GM19324 (cell line): ENCODE measurements around the gene NAA38.
A peak's percentile ranks its signal among the peaks of the same experiment; 100 is the strongest.

Experiments
- ATAC-seq: cut with Tn5 transposase; IDR thresholded peaks from one replicate; pipeline ENCODE4 v1.9.1; 2021; ENCODE audit warnings: mild to moderate bottlenecking, moderate library complexity; ENCODE audit not compliant: unreplicated experiment, low FRiP score

NAA38 gene

DNA sequence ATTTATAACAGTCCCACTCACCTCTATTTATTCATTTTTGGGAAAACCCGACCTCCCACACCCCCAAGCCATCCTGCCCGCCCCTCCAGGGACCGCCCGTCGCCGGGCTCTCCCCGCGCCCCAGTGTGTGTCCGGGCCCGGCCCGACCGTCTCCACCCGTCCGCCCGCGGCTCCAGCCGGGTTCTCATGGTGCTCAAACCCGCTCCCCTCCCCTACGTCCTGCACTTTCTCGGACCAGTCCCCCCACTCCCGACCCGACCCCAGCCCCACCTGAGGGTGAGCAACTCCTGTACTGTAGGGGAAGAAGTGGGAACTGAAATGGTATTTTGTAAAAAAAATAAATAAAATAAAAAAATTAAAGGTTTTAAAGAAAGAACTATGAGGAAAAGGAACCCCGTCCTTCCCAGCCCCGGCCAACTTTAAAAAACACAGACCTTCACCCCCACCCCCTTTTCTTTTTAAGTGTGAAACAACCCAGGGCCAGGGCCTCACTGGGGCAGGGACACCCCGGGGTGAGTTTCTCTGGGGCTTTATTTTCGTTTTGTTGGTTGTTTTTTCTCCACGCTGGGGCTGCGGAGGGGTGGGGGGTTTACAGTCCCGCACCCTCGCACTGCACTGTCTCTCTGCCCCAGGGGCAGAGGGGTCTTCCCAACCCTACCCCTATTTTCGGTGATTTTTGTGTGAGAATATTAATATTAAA lies 3.1 kb downstream of the NAA38 start:
- no peak for ATAC-seq

DNA sequence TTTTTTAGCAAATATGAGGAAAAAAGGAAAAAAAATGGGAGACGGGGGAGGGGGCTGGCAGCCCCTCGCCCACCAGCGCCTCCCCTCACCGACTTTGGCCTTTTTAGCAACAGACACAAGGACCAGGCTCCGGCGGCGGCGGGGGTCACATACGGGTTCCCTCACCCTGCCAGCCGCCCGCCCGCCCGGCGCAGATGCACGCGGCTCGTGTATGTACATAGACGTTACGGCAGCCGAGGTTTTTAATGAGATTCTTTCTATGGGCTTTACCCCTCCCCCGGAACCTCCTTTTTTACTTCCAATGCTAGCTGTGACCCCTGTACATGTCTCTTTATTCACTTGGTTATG lies 3.7 kb downstream of the NAA38 start:
- ATAC-seq: no peak

DNA sequence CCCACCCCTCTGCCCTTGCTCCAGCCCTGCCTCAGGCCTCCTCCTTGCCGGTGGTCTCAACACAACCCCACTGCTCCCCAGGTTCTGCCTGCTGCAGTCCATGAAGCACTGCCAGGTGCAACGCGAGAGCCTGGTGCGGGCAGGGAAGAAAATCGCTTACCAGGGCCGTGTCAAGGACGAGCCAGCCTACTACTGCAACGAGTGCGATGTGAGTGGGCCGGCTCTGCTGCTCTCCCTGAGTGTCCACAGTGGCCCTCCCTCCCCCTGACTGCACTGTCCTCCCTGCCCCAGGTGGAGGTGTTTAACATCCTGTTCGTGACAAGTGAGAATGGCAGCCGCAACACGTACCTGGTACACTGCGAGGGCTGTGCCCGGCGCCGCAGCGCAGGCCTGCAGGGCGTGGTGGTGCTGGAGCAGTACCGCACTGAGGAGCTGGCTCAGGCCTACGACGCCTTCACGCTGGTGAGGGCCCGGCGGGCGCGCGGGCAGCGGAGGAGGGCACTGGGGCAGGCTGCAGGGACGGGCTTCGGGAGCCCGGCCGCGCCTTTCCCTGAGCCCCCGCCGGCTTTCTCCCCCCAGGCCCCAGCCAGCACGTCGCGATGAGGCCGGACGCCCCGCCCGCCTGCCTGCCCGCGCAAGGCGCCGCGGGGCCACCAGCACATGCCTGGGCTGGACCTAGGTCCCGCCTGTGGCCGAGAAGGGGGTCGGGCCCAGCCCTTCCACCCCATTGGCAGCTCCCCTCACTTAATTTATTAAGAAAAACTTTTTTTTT lies 4.3 kb downstream of the NAA38 start:
- ATAC-seq: no peak

DNA sequence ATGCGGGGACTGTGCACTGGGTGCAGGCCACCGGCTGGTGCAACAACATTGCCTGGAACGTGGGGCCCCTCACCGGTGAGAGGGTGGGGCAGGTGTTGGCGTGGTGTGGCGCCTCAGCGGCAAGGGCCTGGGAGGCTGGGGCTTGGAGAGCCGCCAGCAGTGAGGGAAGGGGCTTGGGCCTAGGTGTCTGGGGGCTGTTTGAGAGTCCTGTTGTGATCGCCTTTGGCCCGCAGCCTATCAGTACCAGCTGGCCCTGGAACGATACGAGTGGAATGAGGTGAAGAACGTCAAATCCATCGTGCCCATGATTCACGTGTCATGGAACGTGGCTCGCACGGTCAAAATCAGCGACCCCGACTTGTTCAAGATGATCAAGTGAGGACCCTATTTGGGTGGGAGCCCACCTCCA lies 5.1 kb downstream of the NAA38 start:
- ATAC-seq: no peak

DNA sequence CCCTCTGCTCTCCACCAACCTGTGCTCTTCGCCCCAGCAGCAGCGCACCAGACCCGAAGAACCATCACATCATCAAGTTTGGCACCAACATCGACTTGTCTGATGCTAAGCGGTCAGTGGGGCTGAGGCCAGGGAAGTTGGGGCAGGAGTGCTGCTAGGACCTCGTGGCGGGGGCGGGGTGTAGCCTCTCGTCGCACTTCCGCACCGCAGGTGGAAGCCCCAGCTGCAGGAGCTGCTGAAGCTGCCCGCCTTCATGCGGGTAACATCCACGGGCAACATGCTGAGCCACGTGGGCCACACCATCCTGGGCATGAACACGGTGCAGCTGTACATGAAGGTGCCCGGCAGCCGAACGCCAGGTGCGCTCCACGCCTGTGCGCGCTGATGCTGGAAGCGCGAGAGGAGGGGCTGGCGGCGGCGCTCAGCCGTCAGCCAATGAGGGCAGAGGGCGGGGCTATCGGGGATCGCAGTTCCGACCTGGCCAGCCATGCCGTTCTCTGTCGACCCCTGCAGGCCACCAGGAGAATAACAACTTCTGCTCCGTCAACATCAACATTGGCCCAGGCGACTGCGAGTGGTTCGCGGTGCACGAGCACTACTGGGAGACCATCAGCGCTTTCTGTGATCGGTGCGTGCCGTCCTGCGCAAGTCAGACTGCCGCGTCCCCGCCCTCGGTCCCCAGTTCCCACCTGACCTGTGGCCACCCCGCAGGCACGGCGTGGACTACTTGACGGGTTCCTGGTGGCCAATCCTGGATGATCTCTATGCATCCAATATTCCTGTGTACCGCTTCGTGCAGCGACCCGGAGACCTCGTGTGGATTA lies 5.7 kb downstream of the NAA38 start:
- ATAC-seq: peak; percentile 80

DNA sequence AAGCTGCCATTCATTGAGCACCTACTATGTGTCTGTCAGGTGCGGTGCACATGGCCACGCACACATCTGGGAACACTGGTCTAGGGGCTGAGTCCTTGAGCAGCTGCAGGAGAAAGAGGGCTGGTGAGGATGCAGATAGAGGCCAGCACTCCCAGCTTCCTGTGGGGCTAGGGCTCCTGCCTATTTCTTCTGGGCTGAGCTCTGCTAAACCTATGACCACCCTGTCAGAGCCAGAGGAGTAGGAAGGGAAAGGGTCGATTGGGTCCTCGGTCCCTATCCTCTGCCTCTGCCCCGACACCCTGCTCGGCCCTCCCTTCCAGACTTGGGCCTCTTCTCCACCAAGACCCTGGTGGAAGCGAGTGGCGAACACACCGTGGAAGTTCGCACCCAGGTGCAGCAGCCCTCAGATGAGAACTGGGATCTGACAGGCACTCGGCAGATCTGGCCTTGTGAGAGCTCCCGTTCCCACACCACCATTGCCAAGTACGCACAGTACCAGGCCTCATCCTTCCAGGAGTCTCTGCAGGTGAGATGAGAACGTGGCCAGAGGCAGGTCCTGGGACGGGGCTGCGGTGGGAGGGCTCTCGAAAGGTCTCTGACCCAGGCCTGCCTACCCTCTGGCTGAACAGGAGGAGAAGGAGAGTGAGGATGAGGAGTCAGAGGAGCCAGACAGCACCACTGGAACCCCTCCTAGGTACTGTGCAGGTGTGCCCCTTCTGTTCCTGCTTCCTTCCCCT lies 6.5 kb downstream of the NAA38 start:
- ATAC-seq: no peak

DNA sequence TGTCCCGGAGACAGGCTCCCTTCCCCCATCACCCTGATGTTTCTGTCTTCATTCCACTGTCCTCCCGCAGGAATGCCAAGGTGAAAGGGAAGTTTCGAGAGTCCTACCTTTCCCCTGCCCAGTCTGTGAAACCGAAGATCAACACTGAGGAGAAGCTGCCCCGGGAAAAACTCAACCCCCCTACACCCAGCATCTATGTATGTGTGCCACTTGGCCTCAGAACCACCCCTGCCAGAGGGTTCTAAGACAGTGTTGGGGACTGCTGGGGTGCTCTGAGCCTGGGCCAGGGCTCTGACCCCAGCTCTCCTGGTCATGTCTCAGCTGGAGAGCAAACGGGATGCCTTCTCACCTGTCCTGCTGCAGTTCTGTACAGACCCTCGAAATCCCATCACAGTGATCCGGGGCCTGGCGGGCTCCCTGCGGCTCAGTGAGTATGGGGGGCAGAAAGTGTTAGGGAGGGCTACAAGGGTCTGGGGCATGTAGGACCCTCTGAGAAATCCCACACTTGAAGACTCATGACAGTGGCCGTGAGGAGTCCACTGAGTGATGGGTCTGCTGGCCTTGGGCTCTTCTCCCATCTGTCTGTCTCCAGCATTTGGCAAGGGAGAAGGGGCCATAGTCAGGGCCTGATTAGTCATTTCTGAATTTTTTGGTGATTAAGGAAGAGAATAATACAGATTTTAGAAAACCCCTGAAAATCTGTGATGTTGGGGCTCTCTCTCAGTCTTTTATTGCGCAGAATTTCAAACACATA lies 7.4 kb downstream of the NAA38 start:
- ATAC-seq: no peak

DNA sequence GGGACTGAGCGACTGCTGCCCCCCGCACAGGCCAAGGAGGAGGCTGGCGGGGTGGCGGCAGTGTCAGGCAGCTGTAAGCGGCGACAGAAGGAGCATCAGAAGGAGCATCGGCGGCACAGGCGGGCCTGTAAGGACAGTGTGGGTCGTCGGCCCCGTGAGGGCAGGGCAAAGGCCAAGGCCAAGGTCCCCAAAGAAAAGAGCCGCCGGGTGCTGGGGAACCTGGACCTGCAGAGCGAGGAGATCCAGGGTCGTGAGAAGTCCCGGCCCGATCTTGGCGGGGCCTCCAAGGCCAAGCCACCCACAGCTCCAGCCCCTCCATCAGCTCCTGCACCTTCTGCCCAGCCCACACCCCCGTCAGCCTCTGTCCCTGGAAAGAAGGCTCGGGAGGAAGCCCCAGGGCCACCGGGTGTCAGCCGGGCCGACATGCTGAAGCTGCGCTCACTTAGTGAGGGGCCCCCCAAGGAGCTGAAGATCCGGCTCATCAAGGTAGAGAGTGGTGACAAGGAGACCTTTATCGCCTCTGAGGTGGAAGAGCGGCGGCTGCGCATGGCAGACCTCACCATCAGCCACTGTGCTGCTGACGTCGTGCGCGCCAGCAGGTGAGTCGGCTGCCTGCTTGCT lies 8.1 kb downstream of the NAA38 start:
- no peak for ATAC-seq

DNA sequence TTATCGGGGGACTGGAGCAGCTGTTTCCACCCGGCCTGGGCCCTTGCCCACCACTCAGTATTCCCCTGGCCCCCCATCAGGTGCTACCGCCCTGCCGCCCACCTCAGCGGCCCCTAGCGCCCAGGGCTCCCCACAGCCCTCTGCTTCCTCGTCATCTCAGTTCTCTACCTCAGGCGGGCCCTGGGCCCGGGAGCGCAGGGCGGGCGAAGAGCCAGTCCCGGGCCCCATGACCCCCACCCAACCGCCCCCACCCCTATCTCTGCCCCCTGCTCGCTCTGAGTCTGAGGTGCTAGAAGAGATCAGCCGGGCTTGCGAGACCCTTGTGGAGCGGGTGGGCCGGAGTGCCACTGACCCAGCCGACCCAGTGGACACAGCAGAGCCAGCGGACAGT lies 8.6 kb downstream of the NAA38 start:
- ATAC-seq: no peak

DNA sequence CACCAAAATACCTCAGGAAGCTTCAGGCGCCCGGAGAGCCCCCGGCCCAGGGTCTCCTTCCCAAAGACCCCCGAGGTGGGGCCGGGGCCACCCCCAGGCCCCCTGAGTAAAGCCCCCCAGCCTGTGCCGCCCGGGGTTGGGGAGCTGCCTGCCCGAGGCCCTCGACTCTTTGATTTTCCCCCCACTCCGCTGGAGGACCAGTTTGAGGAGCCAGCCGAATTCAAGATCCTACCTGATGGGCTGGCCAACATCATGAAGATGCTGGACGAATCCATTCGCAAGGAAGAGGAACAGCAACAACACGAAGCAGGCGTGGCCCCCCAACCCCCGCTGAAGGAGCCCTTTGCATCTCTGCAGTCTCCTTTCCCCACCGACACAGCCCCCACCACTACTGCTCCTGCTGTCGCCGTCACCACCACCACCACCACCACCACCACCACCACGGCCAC lies 9.2 kb downstream of the NAA38 start:
- no peak for ATAC-seq

DNA sequence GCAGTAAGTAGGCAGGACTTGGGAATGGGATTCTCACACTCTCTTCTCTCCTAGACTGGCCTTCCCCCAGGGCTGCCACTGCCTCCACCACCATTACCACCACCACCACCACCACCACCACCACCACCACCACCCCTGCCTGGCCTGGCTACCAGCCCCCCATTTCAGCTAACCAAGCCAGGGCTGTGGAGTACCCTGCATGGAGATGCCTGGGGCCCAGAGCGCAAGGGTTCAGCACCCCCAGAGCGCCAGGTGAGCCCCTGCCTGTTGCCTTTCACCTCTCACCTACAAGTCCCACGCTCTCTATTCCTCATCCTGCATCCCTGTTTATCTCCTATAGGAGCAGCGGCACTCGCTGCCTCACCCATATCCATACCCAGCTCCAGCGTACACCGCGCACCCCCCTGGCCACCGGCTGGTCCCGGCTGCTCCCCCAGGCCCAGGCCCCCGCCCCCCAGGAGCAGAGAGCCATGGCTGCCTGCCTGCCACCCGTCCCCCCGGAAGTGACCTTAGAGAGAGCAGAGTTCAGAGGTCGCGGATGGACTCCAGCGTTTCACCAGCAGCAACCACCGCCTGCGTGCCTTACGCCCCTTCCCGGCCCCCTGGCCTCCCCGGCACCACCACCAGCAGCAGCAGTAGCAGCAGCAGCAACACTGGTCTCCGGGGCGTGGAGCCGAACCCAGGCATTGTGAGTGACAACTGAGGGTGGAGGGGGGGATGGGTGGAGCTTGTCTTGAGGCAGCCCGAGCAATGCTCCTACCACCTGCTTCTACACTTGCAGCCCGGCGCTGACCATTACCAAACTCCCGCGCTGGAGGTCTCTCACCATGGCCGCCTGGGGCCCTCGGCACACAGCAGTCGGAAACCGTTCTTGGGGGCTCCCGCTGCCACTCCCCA lies 10.3 kb downstream of the NAA38 start:
- no peak for ATAC-seq

DNA sequence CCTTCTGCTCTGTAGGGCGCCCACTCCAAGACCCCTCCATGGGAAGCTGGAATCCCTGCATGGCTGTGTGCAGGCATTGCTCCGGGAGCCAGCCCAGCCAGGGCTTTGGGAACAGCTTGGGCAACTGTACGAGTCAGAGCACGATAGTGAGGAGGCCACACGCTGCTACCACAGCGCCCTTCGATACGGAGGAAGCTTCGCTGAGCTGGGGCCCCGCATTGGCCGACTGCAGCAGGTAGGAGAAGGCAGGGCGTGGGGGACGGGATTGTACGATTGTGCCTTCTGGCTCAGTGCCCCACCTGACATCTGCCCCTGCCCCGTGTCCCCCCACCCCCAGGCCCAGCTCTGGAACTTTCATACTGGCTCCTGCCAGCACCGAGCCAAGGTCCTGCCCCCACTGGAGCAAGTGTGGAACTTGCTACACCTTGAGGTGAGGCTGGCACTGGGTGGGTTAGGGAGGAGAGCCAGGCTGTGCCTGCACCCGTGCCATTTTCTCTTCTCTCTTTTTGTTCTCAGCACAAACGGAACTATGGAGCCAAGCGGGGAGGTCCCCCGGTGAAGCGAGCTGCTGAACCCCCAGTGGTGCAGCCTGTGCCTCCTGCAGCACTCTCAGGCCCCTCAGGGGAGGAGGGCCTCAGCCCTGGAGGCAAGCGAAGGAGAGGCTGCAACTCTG lies 11.2 kb downstream of the NAA38 start:
- ATAC-seq: no peak

DNA sequence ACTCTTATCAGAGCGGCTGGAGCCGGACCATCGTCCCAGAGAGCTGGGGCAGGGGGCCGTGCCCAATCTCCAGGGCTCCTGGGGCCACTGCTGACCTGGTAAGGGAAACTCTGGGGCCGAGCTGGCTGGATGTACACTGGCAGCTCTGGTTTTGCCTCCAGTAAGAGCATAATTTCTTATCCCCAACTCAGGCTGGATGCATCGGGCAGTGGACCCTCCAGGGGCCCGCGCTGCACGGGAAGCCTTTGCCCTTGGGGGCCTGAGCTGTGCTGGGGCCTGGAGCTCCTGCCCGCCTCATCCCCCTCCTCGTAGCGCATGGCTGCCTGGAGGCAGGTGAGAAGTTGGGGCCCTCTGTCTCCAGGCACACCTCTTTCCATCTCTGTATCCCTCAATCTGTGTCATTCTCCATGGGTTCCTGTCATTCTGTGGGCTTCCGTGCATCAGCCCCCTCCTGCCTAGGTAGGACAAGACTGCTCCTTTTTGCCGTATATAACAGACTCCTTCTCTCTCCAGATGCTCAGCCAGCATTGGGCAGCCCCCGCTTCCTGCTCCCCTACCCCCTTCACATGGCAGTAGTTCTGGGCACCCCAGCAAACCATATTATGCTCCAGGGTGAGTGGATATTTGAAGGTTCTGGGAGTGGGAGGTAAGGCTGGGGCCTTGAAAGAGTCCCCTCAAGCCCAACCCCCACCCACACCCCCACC lies 11.8 kb downstream of the NAA38 start:
- no peak for ATAC-seq

DNA sequence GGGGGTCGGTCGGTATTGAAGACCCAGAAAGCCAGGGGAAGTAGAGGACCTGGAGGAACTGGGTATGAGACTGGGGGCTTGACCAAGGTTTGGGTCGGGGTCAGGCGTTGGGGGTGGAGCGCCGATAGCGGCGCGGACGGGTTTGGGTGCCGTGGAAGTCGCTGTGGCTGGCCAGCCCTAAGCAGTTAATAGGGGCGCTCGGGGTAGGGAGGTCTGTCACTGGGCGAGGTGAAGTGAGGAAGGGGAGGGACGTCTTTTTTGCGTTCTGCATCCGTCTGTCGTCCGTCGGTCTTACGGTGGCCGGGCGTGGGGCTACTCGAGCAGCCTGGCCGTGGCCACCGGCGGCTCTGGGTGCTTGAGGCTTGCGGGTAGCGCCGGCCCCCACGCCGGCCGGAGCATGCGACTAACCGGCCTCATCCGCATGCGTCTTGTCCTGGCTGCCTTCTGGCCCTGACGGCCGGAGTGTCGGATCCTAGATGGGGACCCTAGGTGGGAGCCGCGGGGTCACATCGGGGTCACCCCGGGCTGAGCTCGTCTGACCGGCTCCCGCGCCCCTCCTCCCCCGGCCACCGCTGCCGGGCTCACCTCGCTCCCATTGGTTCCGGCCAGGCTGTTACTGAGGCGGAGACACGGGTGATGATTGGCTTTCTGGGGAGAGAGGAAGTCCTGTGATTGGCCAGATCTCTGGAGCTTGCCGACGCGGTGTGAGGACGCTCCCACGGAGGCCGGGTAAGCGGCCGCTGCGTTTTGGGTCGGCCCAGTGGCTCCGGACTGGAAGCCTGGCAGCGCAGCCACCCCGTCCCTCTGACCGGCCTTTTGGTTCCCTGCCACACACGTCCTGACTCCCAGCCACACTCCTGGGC lies 12.8 kb downstream of the NAA38 start:
- peak; percentile 46 for ATAC-seq

DNA sequence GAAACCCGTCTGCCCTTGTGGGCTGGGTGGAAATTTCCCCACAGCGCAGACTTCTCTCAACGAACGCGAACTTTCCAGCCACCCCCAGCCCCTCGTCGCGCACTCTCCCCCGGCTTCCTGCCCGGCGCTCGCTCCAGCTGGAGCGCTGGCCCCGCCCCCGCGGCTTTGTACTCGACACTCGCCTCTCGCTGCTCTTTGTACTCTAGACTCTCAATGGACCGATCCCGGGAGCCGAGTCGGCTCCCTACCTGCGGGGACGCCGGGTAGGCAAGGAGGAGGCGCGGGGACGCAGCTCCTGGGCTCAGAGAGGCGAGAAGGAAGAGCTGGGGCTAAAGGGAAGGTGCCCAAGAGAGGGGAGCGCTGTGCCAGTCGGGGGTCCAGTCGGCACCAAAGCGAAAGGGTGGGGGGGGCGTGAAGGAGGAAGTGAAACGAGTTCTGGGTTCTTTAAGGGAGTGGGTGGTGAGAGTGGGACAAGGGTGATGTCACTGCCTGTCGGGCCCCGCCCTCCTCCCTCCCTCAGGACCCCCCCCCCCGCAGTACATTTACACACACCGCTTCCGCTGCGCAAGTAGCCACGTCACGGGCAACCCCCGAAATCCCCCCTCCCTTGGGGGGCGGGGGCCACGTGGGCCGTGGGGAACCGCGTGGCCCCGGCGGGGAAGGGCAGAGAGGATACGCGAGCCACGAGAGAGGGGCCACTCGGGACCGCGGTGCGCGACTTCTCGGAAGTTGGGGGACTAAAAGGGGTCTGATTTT lies 13.6 kb downstream of the NAA38 start:
- ATAC-seq: peak; percentile 46

DNA sequence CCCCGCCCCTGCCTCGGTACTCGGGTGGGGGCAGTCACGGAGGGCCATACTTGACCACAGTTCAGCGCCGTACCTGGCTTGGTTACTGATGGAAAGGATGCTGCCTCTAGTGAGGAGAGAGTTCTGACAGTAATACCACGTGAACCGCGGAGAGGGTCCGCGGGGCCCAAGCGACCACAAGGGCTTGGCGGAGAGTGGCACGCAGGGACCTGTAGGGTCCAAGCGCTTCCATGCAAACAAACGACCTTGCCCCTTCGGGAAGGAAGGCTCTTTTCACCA lies 14.2 kb downstream of the NAA38 start:
- ATAC-seq: peak; percentile 1
